Stimulated activated CD4-positive, alpha-beta T cell treated with anti-CD3 and anti-CD28 coated beads, Interleukin-15, amount 100 ng/mL, for 24 hours (primary cell): ENCODE measurements around the gene SCP2D1.

Source experiments
- DNase-seq: peaks from one replicate; pipeline ENCODE4 v3.0.0-alpha.2; 2020

Gene SCP2D1

DNA sequence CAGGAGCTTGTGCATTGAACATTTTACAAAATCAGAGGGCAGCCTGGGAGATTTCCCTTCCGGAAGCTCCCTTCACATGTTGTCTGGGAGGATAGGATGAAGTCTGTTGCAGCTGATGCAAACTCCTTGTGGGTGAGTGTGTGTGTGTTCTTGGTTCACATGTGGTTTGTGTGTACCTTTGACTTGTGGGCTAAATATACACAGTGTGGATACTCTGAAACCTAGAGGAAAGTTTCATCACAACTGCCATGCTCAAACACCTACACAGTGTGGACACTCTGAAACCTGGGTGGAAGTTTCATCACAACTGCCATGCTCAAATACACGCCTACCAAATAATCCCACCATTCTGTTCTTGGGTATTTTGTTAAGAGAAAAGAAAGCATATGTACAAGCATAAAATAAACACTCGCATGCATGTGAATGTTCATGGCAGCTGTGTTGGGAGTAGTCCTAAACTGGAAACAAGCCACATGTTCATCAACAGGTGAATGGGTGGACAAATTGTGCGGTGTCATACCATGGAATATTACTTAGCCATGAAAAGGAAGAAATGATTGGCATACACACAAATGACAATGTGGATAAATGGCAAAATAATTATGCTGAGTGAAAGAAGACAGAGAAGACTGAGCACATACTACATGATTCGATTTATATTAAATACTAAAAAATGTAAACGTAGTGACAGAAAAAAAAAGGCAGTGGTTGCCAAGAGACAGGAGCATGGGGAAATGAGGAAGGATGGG is 1.8 kb downstream of the SCP2D1 start:
- DNase-seq: no peak

DNA sequence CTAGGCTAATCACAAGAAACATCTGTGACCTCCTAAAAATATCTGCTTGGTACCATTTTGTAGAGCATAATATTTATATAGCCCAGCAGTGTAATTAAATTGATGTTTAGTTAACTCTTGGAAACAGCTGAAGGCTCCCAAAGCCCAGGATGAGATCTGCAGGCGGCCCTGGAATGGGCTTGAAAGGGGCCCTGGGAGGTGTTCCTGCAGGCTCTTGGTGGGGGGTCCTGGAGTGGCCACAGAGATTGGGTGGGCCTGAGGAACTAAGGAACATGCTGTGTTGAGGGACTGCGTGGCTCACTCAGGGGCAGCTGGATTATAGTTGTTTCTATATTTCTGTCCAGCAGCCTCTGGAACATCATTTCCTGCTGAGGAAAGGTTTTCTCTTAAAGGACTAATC is 9.2 kb downstream of the SCP2D1 start:
- DNase-seq: no peak

DNA sequence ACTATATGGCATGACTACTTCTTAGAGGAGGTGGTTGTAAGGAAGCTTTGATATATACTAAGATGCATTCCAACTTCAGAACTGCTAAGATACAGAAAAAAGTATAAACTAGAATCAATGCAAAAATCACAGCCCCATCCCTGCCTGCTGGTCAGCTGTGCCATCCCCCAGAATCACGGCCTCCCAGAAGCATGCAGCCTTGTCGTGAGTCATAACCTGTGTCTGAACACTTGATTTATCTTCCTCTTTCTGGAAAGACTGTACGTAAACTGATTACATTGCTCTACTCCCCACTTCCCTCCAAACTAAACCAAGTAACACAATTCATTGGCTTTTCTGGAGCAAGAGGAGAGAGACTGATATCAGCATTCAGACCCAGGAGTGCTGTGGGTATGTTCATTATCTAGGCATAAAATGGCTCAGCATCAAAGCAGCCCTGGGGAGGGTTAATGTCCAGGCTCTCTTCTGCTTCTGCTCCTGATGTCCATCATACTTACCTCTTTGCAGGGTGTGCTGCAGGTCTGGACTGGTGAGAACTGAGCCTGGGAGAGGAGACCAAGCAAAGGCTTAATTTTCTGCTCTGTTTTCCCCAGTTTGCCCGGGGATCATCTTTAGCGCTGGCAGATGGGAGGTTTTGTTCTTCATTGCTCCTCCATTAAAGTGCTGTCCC is 18.4 kb downstream of the SCP2D1 start:
- DNase-seq: no peak

DNA sequence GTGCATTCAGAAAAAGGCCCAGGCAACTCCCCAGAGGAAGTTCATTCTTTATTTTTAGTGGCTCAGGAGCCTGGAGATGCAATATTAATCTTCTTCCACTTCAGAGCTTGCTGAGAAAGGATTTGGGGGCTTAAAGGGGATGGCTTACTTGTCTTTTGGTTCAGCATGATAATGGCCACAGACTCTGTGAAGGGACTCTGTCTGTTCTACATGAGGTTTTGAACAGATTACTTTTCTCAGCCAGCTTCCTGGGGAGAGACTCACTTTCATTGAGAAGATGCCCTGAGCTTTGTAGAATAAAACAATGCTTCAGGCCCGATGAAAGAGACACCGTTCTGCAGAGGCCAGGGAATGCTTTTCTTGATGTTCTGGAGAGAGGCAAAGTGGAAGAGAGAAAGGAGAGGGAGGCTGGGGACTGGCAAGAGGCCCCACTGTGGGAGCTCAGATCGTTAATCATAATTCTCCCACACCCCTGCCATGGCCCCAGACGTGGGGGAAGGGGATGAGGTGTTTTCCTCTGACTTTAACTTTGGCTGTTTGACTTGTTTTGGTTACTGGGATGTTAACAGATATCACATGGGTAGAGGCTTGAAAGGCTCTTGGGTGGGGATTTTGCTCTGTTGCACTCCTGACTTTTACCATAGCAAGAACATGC is 19.1 kb downstream of the SCP2D1 start:
- DNase-seq: no peak

DNA sequence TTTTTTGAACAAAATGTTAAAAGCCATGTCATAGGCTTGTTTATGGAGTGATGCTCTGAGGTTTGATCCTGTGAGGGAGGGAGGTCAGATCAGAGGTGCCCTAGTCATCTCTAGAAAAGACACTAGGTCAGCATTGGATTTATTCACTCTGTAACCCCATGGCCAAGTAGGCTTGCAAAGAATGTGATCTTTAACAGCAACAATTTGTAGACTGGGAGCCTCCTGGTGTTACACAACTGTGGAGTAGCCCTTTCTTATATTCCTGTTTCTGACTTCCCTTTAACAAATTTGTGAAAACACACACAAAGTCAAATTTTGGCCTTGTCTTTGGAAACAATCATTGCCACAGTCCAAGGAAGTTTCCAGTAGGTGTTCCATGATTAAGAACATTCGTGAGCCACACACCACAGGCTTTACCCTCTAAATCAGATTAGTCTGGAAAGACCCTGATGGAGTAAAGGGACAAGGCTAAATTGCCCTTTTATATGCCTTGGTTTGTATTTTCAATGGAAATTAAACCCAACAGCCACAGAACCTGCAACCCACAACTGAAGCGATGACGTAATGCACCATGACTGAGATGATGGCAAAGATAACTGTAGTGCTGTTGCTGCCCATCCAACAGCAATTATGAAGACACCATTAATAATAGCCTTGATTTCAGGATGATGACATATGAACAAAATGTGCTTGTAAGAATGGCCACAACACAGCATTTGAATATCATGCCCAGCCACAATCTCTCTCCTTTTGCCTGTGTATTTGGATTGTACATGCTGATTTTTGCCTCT is 22.1 kb downstream of the SCP2D1 start:
- no peak for DNase-seq

DNA sequence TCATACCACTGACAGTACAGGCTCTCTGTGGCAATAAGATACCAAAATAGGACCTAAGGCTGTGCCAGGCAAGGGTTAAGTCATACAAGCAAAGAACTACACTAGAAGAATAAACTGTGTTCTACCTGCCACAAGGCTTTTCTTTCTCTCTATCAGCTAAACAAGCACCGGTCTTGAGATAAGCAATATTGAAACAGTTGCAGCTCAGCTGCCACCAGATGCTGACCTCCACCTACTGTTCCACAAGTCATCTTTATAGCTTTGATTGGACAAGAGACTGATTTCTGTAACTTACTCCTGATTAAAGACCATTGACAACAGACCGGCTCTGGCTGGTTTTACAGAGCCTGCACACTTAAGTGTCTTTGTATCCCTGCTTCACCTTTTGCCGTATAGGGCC is 24.1 kb downstream of the SCP2D1 start:
- DNase-seq: no peak

DNA sequence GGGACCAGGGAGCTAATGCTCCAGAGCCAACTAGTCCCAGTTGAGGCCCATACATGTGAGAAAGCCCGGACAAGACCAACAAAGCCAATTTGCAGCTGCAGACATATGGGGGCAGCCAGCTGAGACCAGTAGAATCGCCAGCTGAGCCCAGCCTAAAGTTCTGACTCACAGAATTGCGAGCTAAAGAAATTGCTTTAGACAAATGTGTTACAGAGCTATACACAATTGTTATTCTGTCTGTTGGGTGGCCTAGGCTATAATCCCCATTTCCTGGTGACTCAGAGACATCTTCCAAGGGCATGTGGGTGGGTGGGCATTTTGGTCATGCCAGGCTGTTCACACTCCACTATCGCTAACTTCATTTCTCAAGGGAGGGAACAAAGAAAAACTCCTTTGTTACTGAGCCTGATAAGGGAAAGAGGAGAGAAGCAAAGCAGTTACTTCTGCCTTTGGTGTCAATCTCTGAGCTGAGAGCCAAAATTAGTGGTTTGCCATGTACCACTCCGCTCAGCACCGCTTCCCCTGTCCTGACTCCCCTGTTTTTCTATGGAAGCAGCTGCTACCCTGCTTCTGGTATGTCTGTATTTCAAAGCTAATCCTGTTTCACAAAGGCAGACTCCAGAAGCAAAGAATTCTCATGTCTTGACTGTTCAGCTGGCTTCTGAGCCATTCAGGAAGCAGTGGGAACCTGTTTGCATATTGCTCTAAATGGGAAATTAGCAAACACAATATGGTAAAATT is 26.1 kb downstream of the SCP2D1 start:
- no peak for DNase-seq

DNA sequence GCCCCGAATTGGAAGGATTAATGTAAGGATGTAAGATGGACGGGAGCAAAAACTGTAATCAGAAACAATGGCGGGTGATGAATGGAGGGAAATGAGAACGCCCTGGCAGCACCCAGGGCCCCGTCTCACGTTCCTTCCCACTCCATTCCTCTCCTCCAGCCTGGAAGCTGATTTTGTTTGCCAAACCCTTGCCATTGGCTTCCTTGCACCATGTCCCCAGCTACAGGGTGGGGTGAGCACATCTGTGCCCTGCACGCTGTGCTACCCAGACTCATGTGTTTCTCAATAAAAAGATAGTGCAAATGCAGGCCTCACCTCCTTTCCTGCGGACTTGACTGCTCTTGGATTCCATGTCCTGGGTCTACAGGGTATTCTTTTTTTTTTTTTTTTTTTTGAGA is 26.7 kb downstream of the SCP2D1 start:
- DNase-seq: no peak

DNA sequence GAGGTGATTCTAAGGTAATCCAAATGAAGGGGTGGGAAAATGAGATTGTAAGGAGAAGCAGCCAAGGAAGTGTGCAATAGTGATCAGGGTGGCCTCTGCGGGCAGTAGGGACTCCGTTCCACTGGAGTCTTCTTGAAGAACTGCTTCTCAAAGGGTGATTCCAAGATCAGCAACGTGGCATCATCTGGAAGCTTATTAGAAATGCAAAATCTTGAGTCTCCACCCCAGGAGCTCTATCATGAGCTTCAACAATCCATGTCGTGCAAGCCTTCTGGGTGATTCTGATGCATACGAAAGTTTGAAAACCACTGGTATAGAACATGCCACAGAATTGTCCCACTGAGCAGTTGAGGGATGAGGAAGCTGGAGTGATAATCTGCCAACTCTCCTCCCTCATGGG is 31.4 kb downstream of the SCP2D1 start:
- no peak for DNase-seq

DNA sequence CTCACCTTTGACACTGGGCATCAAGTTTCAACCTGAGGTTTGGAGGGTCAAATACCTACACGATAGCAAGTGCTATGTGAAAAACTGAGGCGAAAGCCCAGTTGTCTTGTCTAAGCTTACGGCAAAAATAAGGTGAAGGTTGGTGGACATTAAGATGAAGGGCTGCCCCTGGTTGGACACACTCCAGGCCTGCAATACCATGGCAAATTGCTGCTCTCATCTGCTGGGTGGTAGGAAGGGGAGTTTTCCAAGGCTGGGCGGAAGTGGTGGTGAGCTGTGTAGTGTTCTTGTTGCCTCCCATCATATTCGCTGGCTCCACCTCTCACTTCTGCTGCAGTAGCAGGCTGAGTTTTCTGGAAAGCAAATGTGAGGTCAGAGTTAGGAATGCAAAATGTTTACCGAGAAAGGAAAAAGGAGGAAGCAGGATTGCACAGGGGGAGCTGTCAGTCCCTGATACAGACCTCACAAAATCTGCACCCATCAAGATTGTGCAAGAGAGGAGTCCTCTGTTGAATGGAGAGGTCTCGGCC is 33.7 kb downstream of the SCP2D1 start:
- no peak for DNase-seq

DNA sequence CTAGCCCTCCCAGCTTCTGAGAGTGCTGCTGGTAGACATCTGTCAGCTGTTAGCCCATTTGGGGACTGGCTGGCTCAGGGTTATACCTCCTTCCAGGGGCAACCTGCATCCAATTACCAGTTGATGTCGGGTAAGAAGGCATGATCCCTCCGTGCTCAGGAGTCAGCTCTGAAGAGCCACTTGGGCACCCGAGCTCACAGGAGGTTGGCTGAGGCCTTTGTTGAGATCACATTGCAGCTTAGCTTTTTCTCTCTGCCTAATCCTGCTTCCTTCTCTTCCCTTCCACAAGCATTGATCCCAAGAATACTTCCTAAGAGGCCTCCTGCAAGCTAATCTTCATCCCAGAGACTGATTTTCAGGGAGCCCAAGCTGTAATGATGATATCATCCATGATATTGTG is 35.5 kb downstream of the SCP2D1 start:
- no peak for DNase-seq

DNA sequence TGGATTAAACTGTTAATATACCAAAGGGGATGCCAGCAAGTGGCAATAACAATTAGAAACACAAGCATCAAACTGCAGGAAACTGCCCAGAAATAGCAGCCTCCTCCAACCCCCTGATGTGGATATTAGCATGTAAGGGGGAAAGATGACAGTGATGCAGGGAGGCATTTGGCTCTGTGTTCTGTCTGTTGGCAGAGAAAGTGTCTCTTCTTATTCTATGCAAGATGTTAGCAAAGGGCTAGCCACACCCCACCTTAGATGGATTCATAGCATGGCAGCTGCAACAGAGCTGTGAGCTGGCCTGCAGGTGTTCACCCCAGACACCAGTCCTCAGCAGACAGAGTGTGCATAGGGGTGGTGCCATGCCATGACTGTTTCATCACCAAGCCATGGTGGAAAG is 38.0 kb downstream of the SCP2D1 start:
- no peak for DNase-seq

DNA sequence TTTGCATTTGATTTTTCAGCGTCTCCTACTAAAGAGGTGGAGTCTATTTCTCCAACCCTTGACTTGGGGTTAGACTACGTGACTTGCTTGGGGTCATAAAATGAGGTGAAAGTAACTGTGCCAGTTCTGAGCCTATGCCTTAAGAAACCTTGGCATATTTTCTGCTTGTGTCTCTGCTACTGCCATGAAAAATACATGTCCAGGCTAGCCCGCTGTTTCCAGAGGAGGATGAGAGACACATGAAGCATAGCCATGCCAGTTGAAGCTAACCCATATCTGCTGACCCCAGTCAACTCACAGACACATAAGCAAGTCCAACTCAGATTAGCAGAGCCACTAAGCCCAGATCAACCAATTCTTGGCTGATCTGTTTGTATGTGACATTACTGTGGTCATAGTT is 38.7 kb downstream of the SCP2D1 start:
- DNase-seq: no peak

DNA sequence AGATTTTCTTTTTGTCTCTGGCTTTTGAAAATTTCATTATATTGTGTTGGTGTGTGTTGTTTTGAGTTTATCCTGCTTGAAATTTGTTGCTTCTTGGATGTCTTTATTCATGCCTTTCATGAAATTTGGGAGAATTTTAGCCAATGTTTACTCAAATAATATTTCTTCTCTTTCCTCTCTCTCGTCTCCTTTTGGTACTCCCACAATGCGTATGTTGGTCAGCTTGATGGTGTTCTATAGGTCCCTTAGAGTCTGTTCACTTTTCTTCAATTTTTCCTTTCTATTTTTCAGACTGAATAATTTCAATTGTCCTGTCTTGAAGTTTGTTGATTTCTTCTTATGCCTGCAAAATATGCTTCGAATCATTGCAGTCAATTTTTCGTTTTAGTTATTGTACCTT is 39.6 kb downstream of the SCP2D1 start:
- DNase-seq: no peak

DNA sequence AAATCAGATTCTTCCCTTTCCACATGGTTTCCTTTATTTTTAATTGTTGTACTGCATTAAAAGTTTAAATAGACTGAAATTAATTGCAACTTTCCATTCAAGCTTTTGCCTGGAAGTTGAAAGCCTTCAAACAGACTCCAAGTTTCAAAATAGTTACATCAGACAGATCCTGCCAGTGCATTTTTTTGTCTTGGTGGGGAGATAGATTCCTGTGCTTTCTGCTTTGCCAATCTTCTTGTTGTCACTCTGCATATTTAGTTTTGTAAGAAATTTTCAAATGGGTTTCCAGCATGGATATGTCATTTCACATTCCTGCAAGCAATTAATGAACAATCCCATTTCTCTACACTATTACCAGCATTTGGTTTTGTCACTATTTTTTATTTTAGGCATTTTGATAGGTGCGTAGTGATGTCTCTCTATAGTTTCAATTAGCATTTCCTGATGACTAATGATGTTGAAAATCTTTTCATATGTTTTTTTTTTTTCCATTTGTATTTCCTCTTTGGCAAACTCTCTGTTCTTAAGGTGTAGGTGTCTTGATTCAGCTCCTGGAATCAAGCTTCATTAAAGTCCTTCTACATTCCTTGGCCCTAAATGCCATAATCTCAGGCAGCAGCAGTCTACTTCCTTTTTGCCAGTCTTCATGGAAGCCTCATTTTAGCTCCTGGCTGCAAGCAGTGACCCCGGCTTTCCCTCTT is 40.5 kb downstream of the SCP2D1 start:
- DNase-seq: no peak

DNA sequence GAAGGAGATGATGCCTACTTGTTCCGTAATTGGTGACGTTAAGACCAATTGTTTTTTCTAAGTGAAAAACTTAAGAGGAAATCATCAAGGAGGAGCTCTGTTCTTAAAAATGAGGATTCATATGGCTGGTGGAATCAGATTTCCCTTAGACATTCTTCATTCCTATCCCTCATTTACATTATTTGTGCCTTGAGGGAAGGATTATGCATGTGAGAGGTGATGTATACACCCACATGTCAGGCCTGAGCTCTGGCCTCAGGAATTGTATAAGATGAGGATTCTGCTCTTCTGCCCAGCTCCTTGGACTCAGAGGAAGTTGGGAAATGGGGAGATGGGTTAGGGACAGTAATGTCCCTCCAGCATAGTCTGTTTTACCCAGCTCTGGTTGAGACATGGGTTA is 42.3 kb downstream of the SCP2D1 start:
- no peak for DNase-seq

DNA sequence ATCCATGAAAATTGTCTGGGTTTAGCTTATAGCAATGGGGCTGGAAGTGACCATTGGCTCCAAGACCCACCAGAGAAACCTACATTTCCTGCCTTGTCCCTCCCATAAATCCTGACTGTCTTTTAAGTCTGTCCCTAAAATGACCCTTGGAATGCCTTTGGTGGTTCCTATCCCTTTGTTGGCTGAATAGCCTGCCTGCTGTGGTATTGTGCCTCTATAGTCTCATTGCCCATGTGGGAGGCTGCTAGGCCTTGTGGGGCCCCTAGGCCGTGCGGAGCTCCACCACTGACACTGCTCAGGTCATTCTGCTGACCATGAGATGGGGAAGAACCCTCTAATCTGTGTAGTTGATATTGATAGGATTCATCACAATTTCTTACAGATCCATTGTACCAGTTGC is 43.3 kb downstream of the SCP2D1 start:
- no peak for DNase-seq

DNA sequence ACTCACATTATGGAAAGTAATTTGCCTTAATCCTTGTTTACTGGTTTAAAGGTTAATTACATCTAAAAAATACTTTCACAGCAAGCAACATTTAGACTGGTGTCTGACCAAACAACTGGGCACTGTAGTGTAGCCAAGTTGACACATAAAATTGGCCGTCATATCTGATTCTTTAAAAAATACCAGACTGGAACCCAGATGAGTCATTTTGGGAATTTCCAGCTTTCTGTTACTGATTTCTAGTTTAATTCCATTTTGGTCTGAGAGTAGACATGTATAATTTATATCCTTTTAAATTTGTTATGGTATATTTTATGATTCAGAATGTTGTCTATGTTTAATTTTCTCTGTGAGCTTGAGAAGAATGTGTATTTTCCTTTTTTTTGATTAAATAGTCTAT is 44.1 kb downstream of the SCP2D1 start:
- DNase-seq: no peak

DNA sequence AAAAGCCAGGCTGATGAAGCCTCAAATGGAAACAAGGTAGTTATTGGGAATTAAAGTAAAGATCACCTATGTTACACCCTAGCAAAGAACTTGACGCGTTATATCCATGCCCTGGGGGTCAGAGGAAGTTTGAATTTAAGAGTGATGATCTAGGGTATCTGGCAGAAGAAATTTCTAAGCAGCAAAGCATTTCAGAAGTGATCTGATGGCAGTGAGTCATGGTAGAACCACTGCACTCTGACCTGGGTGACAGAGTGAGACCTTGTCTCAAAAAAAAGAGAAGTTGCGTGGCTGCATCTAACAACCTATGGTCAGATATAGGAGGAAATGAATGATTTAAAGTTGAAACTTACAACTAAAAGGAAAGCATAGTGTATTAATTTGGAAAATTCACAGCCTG is 45.2 kb downstream of the SCP2D1 start:
- no peak for DNase-seq
